Mesendoderm (in vitro differentiated cells): ENCODE results near the gene MX2.

Experiments used
- DNase-seq: peaks from one replicate; pipeline ENCODE4 v3.0.0; 2013
- H2AK5ac ChIP-seq: 2 replicates; pipeline ENCODE4 v1.6.1; 2013; ENCODE audit warnings: low read length, inconsistent platforms
- H2BK120ac ChIP-seq: 2 replicates; pipeline ENCODE4 v1.6.1; 2013; ENCODE audit warnings: low read depth, mild to moderate bottlenecking, low read length, moderate library complexity, mixed read lengths
- H2BK15ac ChIP-seq: replicated peaks from 2 replicates; pipeline ENCODE4 v1.6.1; 2013; ENCODE audit warnings: low read depth, mild to moderate bottlenecking, moderate library complexity
- H2BK5ac ChIP-seq: 2 replicates; pipeline ENCODE4 v1.6.1; 2013; ENCODE audit warnings: low read length, inconsistent platforms
- H3K18ac ChIP-seq: 2 replicates; pipeline ENCODE4 v1.6.1; 2013; ENCODE audit warnings: mild to moderate bottlenecking, low read length, mixed read lengths
- H3K23ac ChIP-seq: one replicate; pipeline ENCODE4 v1.6.1; 2013; ENCODE audit warnings: low read length
- H3K27ac ChIP-seq: 2 replicates; pipeline ENCODE4 v1.5.1; 2013; ENCODE audit warnings: low read depth, mild to moderate bottlenecking, inconsistent platforms, low read length, moderate library complexity
- H3K27me3 ChIP-seq: 2 replicates; pipeline ENCODE4 v1.6.1; 2013; ENCODE audit warnings: low read length, control low read depth, mild to moderate bottlenecking, inconsistent platforms; ENCODE audit not compliant: insufficient read depth, poor library complexity
- H3K36me3 ChIP-seq: 2 replicates; pipeline ENCODE4 v1.6.1; 2013; ENCODE audit warnings: low read length, inconsistent platforms; ENCODE audit not compliant: control insufficient read depth, insufficient read depth
- H3K4ac ChIP-seq: one replicate; pipeline ENCODE4 v1.6.1; 2013; ENCODE audit warnings: low read depth, mild to moderate bottlenecking, low read length, moderate library complexity
- H3K4me1 ChIP-seq: 2 replicates; pipeline ENCODE4 v1.6.1; 2013; ENCODE audit warnings: low read depth, low read length, inconsistent platforms; ENCODE audit not compliant: control insufficient read depth
- H3K4me2 ChIP-seq: 2 replicates; pipeline ENCODE4 v1.6.1; 2013; ENCODE audit warnings: low read length
- H3K4me3 ChIP-seq: 2 replicates; pipeline ENCODE4 v1.5.1; 2013; ENCODE audit warnings: mild to moderate bottlenecking, low read length
- H3K56ac ChIP-seq: one replicate; pipeline ENCODE4 v1.6.1; 2013; ENCODE audit warnings: low read length
- H3K79me1 ChIP-seq: 2 replicates; pipeline ENCODE4 v1.6.1; 2013; ENCODE audit warnings: low read length, inconsistent platforms
- H3K79me2 ChIP-seq: 2 replicates; pipeline ENCODE4 v1.6.1; 2013; ENCODE audit warnings: mild to moderate bottlenecking, low read length; ENCODE audit not compliant: control insufficient read depth, insufficient read depth
- H3K9ac ChIP-seq: 2 replicates; pipeline ENCODE4 v1.6.1; 2013; ENCODE audit warnings: low read length, inconsistent platforms
- H4K5ac ChIP-seq: one replicate; pipeline ENCODE4 v1.6.1; 2013; ENCODE audit warnings: low read length
- H4K8ac ChIP-seq: one replicate; pipeline ENCODE4 v1.6.1; 2013; ENCODE audit warnings: low read depth, mild to moderate bottlenecking, control low read depth, low read length, moderate library complexity
- WGBS: extraction: QIAGEN DNeasy Blood & Tissue Kit; methylation state at CpG from one replicate; pipeline ENCODE4 v1.1.7; 2013; ENCODE audit warnings: low lambda C conversion rate, missing lambda C conversion rate; ENCODE audit not compliant: insufficient coverage; ENCODE audit errors: extremely low coverage; 5-methylcytosine and 5-hydroxymethylcytosine counted together

MX2 gene

GRCh38 chr21:41439248-41439647, 77.4 kb downstream of the MX2 start:
- no peaks in the 10 kb centered on the region for H3K27me3 ChIP-seq
- no peaks in the 10 kb centered on the region for H3K4me1 ChIP-seq
- H2BK5ac ChIP-seq: no peak overlapping the region
- H3K23ac ChIP-seq: no peak overlapping the region
- H3K18ac ChIP-seq: no peak overlapping the region
- H4K8ac ChIP-seq: no peak overlapping the region
- no peak overlapping the region for H3K9ac ChIP-seq
- no peak overlapping the region for H3K27ac ChIP-seq
- H3K56ac ChIP-seq: no peak overlapping the region
- H4K5ac ChIP-seq: no peak overlapping the region
- no peak for DNase-seq
- no peak overlapping the region for H3K4me2 ChIP-seq
- no peak overlapping the region for H2BK15ac ChIP-seq
- no CpG with 5 or more reads among the region's 4 CpGs for WGBS
- no peaks in the 10 kb centered on the region for H3K79me2 ChIP-seq
- H2AK5ac ChIP-seq: no peak overlapping the region
- no peaks in the 10 kb centered on the region for H3K79me1 ChIP-seq
- no peaks in the 10 kb centered on the region for H3K36me3 ChIP-seq
- H3K4me3 ChIP-seq: no peak overlapping the region
- no peak overlapping the region for H2BK120ac ChIP-seq
- no peak overlapping the region for H3K4ac ChIP-seq

- no peak for DNase-seq
- H3K56ac ChIP-seq: no peak overlapping the region
- no peaks in the 10 kb centered on the region for H3K36me3 ChIP-seq
- H3K4me2 ChIP-seq: no peak overlapping the region
- no peak overlapping the region for H3K18ac ChIP-seq
- no peak overlapping the region for H4K8ac ChIP-seq
- no peak overlapping the region for H3K23ac ChIP-seq
- no peaks in the 10 kb centered on the region for H3K79me1 ChIP-seq
- no peaks in the 10 kb centered on the region for H3K27me3 ChIP-seq
- no peak overlapping the region for H3K9ac ChIP-seq
- no peak overlapping the region for H2BK120ac ChIP-seq
- no peaks in the 10 kb centered on the region for H3K79me2 ChIP-seq
- no peak overlapping the region for H2BK15ac ChIP-seq
- H3K4ac ChIP-seq: no peak overlapping the region
- no CpG with 5 or more reads among the region's 14 CpGs for WGBS
- no peak overlapping the region for H3K4me3 ChIP-seq
- no peak overlapping the region for H2BK5ac ChIP-seq
- no peaks in the 10 kb centered on the region for H3K4me1 ChIP-seq
- H4K5ac ChIP-seq: no peak overlapping the region
- no peak overlapping the region for H2AK5ac ChIP-seq
- no peak overlapping the region for H3K27ac ChIP-seq
These were observed 79.7 kb downstream of the MX2 start for GRCh38 chr21:41441546-41441945.

- H3K56ac ChIP-seq: no peak overlapping the region
- H3K27me3 ChIP-seq: no peaks in the 10 kb centered on the region
- no CpG with 5 or more reads among the region's 2 CpGs for WGBS
- no peak overlapping the region for H4K5ac ChIP-seq
- no peak overlapping the region for H3K27ac ChIP-seq
- no peak overlapping the region for H2BK120ac ChIP-seq
- no peak overlapping the region for H2BK5ac ChIP-seq
- H3K36me3 ChIP-seq: no peaks in the 10 kb centered on the region
- no peak overlapping the region for H3K4me3 ChIP-seq
- no peaks in the 10 kb centered on the region for H3K79me1 ChIP-seq
- no peak overlapping the region for H3K18ac ChIP-seq
- no peak overlapping the region for H2BK15ac ChIP-seq
- H4K8ac ChIP-seq: no peak overlapping the region
- H3K4me2 ChIP-seq: no peak overlapping the region
- no peak for DNase-seq
- no peak overlapping the region for H3K23ac ChIP-seq
- H3K4ac ChIP-seq: no peak overlapping the region
- H3K79me2 ChIP-seq: no peaks in the 10 kb centered on the region
- no peak overlapping the region for H3K9ac ChIP-seq
- H2AK5ac ChIP-seq: no peak overlapping the region
- no peaks in the 10 kb centered on the region for H3K4me1 ChIP-seq
These were observed 80.8 kb downstream of the MX2 start for GRCh38 chr21:41442481-41443186.

- DNase-seq: no peak
- Histone ChIP-seq H3K36me3 (no peaks in the 10 kb centered on the region), H3K4ac (no peak overlapping the region), H3K18ac (no peak overlapping the region), H2BK5ac (no peak overlapping the region), H3K4me1 (no peaks in the 10 kb centered on the region), H3K79me2 (no peaks in the 10 kb centered on the region), H3K4me2 (no peak overlapping the region), H3K23ac (no peak overlapping the region), H3K4me3 (no peak overlapping the region), H2AK5ac (no peak overlapping the region), H4K8ac (no peak overlapping the region), H3K9ac (no peak overlapping the region), H3K79me1 (no peaks in the 10 kb centered on the region), H3K27ac (no peak overlapping the region), H4K5ac (no peak overlapping the region), H2BK120ac (no peak overlapping the region), H3K56ac (no peak overlapping the region), H3K27me3 (no peaks in the 10 kb centered on the region), H2BK15ac (no peak overlapping the region)
- WGBS: no CpG with 5 or more reads among the region's 7 CpGs
These were observed 81.7 kb downstream of the MX2 start for GRCh38 chr21:41443562-41443961.

- no peak overlapping the region for H3K4ac ChIP-seq
- no peaks in the 10 kb centered on the region for H3K36me3 ChIP-seq
- H3K4me1 ChIP-seq: no peaks in the 10 kb centered on the region
- H2AK5ac ChIP-seq: no peak overlapping the region
- H3K27ac ChIP-seq: no peak overlapping the region
- H3K18ac ChIP-seq: no peak overlapping the region
- no peak overlapping the region for H3K4me3 ChIP-seq
- no peak overlapping the region for H3K23ac ChIP-seq
- H3K27me3 ChIP-seq: no peaks in the 10 kb centered on the region
- no peak overlapping the region for H2BK5ac ChIP-seq
- H3K79me1 ChIP-seq: no peaks in the 10 kb centered on the region
- H2BK15ac ChIP-seq: no peak overlapping the region
- no peak overlapping the region for H3K9ac ChIP-seq
- H2BK120ac ChIP-seq: no peak overlapping the region
- no peak for DNase-seq
- WGBS: no CpG with 5 or more reads among the region's 13 CpGs
- H4K8ac ChIP-seq: no peak overlapping the region
- H3K56ac ChIP-seq: no peak overlapping the region
- no peak overlapping the region for H3K4me2 ChIP-seq
- no peaks in the 10 kb centered on the region for H3K79me2 ChIP-seq
- H4K5ac ChIP-seq: no peak overlapping the region
These were observed 83.1 kb downstream of the MX2 start for GRCh38 chr21:41444703-41445464.
